HEK293T (cell line): ENCODE measurements around the gene MLLT10.
A peak's percentile ranks its signal among the peaks of the same experiment; 100 is the strongest.

Experiments
- CTCF ChIA-PET: fragments of 350-600 bp; formaldehyde crosslinking; extraction: SDS; loops from one replicate; lab custom pipeline; 2021; ENCODE audit warnings: antibody characterized with exemption, inconsistent platforms; lab: Yijun Ruan, JAX
- POLR2A ChIA-PET: fragments of 350-600 bp; formaldehyde crosslinking; extraction: SDS; loops from one replicate; lab custom pipeline; 2020; ENCODE audit warnings: antibody characterized with exemption, inconsistent platforms; lab: Yijun Ruan, JAX
- DNase-seq: peaks from one replicate; pipeline ENCODE4 v3.0.0; 2012; ENCODE audit warnings: mixed read lengths; ENCODE audit errors: extremely low spot score
- ARNT ChIP-seq: fragments of 450-650 bp; IDR thresholded peaks from 2 replicates; pipeline ENCODE4 v1.6.1; 2017; ENCODE audit warnings: mild to moderate bottlenecking
- BHLHE40 ChIP-seq: fragments of 450-650 bp; IDR thresholded peaks from 2 replicates; pipeline ENCODE4 v1.6.1; 2016; ENCODE audit warnings: mild to moderate bottlenecking, moderate library complexity, borderline replicate concordance
- CTBP1 ChIP-seq: fragments of 450-650 bp; IDR thresholded peaks from 2 replicates; pipeline ENCODE4 v1.6.1; 2016; ENCODE audit warnings: borderline replicate concordance
- ELF4 ChIP-seq: fragments of 450-650 bp; IDR thresholded peaks from 2 replicates; pipeline ENCODE4 v1.6.1; 2017; ENCODE audit warnings: antibody characterized with exemption
- FOXA1 ChIP-seq: fragments of 450-650 bp; IDR thresholded peaks from 2 replicates; pipeline ENCODE4 v1.6.1; 2016; ENCODE audit warnings: mild to moderate bottlenecking
- FOXK2 ChIP-seq: fragments of 450-650 bp; IDR thresholded peaks from 2 replicates; pipeline ENCODE4 v1.6.1; 2016; ENCODE audit warnings: mild to moderate bottlenecking
- FOXM1 ChIP-seq: fragments of 450-650 bp; IDR thresholded peaks from 2 replicates; pipeline ENCODE4 v1.6.1; 2017; ENCODE audit warnings: mild to moderate bottlenecking, borderline replicate concordance
- HDGF ChIP-seq: fragments of 450-650 bp; IDR thresholded peaks from 2 replicates; pipeline ENCODE4 v1.6.1; 2017; ENCODE audit warnings: antibody characterized with exemption, borderline replicate concordance
- L3MBTL2 ChIP-seq: fragments of 450-650 bp; conservative IDR thresholded peaks from 2 replicates; pipeline ENCODE4 v1.6.1; 2016; ENCODE audit warnings: mild to moderate bottlenecking
- LEF1 ChIP-seq: fragments of 450-650 bp; IDR thresholded peaks from 2 replicates; pipeline ENCODE4 v1.6.1; 2017; ENCODE audit warnings: mild to moderate bottlenecking, borderline replicate concordance
- NFRKB ChIP-seq: fragments of 450-650 bp; IDR thresholded peaks from 2 replicates; pipeline ENCODE4 v1.6.1; 2016; ENCODE audit warnings: mild to moderate bottlenecking, moderate library complexity
- SP1 ChIP-seq: fragments of 450-650 bp; IDR thresholded peaks from 2 replicates; pipeline ENCODE4 v1.6.1; 2017
- SUZ12 ChIP-seq: fragments of 450-650 bp; IDR thresholded peaks from 2 replicates; pipeline ENCODE4 v1.6.1; 2016; ENCODE audit warnings: mild to moderate bottlenecking
- TARDBP ChIP-seq: fragments of 450-650 bp; IDR thresholded peaks from 2 replicates; pipeline ENCODE4 v1.6.1; 2016
- ZNF384 ChIP-seq: fragments of 450-650 bp; IDR thresholded peaks from 2 replicates; pipeline ENCODE4 v1.6.1; 2016
- TF ChIP-seq, protein P1 (sequence below): fragments of 450-650 bp; IDR thresholded peaks from 2 replicates; pipeline ENCODE4 v1.6.1; 2016

Gene MLLT10

GRCh38 chr10:21518149-21518640 is 15.8 kb upstream of the MLLT10 start:
- ChIA-PET CTCF (interaction anchor here (0.6 to 1.4 kb wide), 4 partner anchors 12 to 239 kb away, joined by 3 to 5 read pairs (median 4); no protein-coding TSS in a partner anchor), POLR2A (interaction anchor here (0.8 to 2.0 kb wide), 8 partner anchors 9 to 207 kb away, joined by 3 to 25 read pairs (median 10); partner anchors contain the start of gene MLLT10)
- DNase-seq = no peak
- TF ChIP-seq, protein P1, sequence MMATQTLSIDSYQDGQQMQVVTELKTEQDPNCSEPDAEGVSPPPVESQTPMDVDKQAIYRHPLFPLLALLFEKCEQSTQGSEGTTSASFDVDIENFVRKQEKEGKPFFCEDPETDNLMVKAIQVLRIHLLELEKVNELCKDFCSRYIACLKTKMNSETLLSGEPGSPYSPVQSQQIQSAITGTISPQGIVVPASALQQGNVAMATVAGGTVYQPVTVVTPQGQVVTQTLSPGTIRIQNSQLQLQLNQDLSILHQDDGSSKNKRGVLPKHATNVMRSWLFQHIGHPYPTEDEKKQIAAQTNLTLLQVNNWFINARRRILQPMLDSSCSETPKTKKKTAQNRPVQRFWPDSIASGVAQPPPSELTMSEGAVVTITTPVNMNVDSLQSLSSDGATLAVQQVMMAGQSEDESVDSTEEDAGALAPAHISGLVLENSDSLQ = peak; percentile 90
- TF ChIP-seq L3MBTL2 (no peak), ELF4 (no peak), ZNF384 (peak; percentile 91), CTBP1 (0 out of 2 replicates have a peak, but pooled peaks have one; percentile 26), HDGF (no peak)

GRCh38 chr10:21518641-21519396 is 15.2 kb upstream of the MLLT10 start:
- ChIA-PET POLR2A (interaction anchor here (0.8 to 2.0 kb wide), 8 partner anchors 8 to 206 kb away, joined by 3 to 25 read pairs (median 10); partner anchors contain the start of gene MLLT10), CTCF (interaction anchor here (0.6 to 1.4 kb wide), 4 partner anchors 13 to 240 kb away, joined by 3 to 5 read pairs (median 4); no protein-coding TSS in a partner anchor)
- no peak for DNase-seq
- no peak for TF ChIP-seq FOXK2
- TF ChIP-seq, protein P1 = no peak
- TF ChIP-seq FOXM1 = no peak
- TF ChIP-seq ELF4 = no peak
- TF ChIP-seq BHLHE40 = no peak
- TF ChIP-seq TARDBP = no peak
- TF ChIP-seq SP1 = no peak
- no peak for TF ChIP-seq CTBP1
- TF ChIP-seq FOXA1 = no peak
- no peak for TF ChIP-seq SUZ12
- TF ChIP-seq HDGF = no peak
- no peak for TF ChIP-seq LEF1
- TF ChIP-seq ARNT = no peak
- TF ChIP-seq ZNF384 = no peak; the same call in 1 of the 2 replicates
- TF ChIP-seq L3MBTL2 = no peak
- TF ChIP-seq NFRKB = no peak

DNA sequence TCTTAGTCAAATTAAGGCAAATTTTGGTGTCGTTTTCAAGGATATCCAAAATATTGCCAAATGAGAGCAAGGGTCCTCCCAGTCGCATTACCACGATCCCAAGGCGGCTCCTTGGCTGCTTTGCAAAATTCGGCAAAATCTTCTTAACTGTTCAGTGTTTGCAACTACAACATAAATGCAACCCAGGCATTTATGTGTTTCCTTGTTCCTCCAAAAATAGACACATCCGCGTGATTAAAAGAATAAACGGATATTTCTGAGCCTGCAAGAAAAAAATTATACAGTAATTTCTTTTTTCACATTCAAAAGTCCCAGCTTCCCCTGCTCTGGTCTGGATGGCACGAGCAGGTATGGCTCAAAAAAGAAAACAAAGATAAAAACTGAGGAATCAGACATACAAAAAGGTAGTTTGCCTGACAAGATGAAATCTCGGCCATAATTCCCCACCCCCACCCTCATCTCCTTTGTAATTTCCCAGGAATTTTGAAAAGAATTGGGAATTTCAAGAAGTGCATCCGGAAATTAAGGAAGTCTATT is 14.6 kb upstream of the MLLT10 start:
- no peak for DNase-seq
- CTCF ChIA-PET = interaction anchor here (1.4 kb wide), 1 partner anchor 212 kb away, joined by 5 read pairs; no protein-coding TSS in a partner anchor
- TF ChIP-seq ELF4 (no peak), NFRKB (no peak), CTBP1 (no peak), HDGF (no peak), BHLHE40 (no peak), ZNF384 (no peak), TARDBP (no peak), ARNT (no peak), FOXM1 (no peak), L3MBTL2 (no peak), LEF1 (no peak), SUZ12 (no peak), FOXA1 (no peak)
- TF ChIP-seq, protein P1 = no peak
- POLR2A ChIA-PET = interaction anchor here (1.7 to 2.0 kb wide), 2 partner anchors 10 to 13 kb away, joined by 10 to 22 read pairs; partner anchors contain the start of gene MLLT10

DNA sequence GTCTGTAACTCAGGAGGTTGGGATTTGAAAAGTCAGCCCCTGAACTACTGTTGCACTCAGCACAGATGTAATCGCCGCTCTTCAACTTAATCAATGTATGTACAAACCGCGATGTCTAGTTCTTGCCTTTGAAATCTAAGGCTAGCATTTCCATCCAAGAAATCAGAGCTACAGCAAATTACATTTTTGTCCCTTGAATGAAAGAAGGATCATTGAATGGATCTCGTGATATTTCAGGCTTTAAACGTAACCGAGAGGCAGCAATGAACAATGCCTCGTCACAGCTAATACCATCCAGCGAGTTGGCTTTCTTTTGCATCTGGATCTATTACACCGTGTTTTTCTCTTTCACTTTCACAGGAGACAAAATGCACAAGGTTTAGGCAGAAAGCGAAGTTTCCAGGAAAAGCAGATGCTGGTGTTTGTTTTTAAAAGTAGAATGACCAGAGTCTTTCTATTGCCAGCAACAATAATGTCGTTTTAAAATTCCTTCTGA is 14.0 kb upstream of the MLLT10 start:
- no peak for DNase-seq
- TF ChIP-seq FOXK2 (no peak), SP1 (no peak), NFRKB (no peak), TARDBP (no peak), ARNT (no peak), L3MBTL2 (no peak), CTBP1 (no peak), ELF4 (no peak), BHLHE40 (no peak), ZNF384 (no peak), SUZ12 (no peak), FOXA1 (no peak), LEF1 (no peak), FOXM1 (no peak), HDGF (no peak)
- TF ChIP-seq, protein P1 = no peak
- ChIA-PET POLR2A (interaction anchor here (0.6 to 3.5 kb wide), 2 partner anchors 18 to 24 kb away, joined by 3 to 22 read pairs; no protein-coding TSS in a partner anchor), CTCF (no interaction called here)

DNA sequence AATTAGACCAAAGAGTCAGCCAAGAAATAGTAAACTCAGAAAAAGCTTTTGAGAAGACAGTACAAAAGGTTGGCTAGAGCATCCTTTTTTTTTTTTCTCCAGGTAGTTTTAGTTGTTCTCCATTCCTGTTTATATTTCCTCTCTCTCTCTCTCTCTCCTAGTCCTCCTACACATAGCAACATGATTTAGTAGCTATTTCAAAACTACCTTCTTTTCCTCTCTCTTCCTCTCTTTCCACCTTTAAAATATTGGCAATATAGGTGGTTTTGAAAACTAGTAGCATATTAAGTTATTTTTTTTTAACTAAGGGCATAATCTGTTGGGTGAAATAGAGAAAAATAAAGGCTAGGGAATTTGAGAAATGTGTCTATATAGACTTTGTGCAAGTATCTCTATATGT is 13.5 kb upstream of the MLLT10 start:
- POLR2A ChIA-PET = interaction anchor here (0.6 to 3.5 kb wide), 2 partner anchors 17 to 24 kb away, joined by 3 to 22 read pairs; no protein-coding TSS in a partner anchor
- DNase-seq = no peak
- TF ChIP-seq CTBP1 (no peak), TARDBP (no peak), FOXK2 (no peak), BHLHE40 (no peak), ZNF384 (no peak), FOXM1 (no peak), NFRKB (no peak), ARNT (no peak), LEF1 (no peak), FOXA1 (no peak), SP1 (no peak), L3MBTL2 (no peak)
- TF ChIP-seq, protein P1 = no peak
- CTCF ChIA-PET = no interaction called here
